Right lobe of liver (tissue), 4 donors: ENCODE results near the gene FLYWCH1.

Experiments
- CTCF ChIP-seq, 4 donors: fragments of 200-600 bp in 3 of 4; fragments of 450-650 bp in 1 of 4; IDR thresholded peaks; one replicate each; pipeline versions ENCODE4 v1.5.1 to v1.8.0; 2016 to 2022; ENCODE audit warnings: antibody characterized with exemption in 4 of 4, mild to moderate bottlenecking in 2 of 4
- POLR2A ChIP-seq: fragments of 450-650 bp; IDR thresholded peaks from one replicate; pipeline ENCODE4 v1.6.1; 2017; ENCODE audit warnings: antibody characterized with exemption, mild to moderate bottlenecking
- donor health status: DM: no; HTN: no; CAD: no.
- donor health status: DM: no; HTN: no; CAD: no.
- donor health status: DM: no; HTN: yes; CAD: no.

- TF ChIP-seq CTCF (IDR thresholded peaks at IDR 0.05) (no peak), POLR2A (no peak)
Measured at GRCh38 chr16:2963074-2963722, 51.5 kb downstream of the FLYWCH1 start.
